VCaP (cell line): Measurements from ENCODE around the gene FAM107A.

ENCODE experiments used
- H3K27ac ChIP-seq: fragments of 450-650 bp; 2 replicates; pipeline ENCODE4 v1.5.1; 2017
- CTCF ChIP-seq: fragments of 450-650 bp; conservative IDR thresholded peaks from 2 replicates; pipeline ENCODE4 v1.5.1; 2017; ENCODE audit warnings: mild to moderate bottlenecking, moderate library complexity

The FAM107A gene

GRCh38 chr3:58551636-58552180 is 25.5 kb downstream of the FAM107A start:
- TF ChIP-seq CTCF: no peak
- H3K27ac ChIP-seq: no peak overlapping the region

GRCh38 chr3:58544541-58544940 is 32.6 kb downstream of the FAM107A start:
- no peak overlapping the region for H3K27ac ChIP-seq
- TF ChIP-seq CTCF: no peak

GRCh38 chr3:58540176-58540858 is 36.9 kb downstream of the FAM107A start:
- H3K27ac ChIP-seq: no peak overlapping the region
- TF ChIP-seq CTCF: no peak

GRCh38 chr3:58539626-58540025 is 37.6 kb downstream of the FAM107A start:
- TF ChIP-seq CTCF: no peak
- H3K27ac ChIP-seq: 0 out of 2 replicates have a peak overlapping the region, but pooled peaks have one; percentile 7

- TF ChIP-seq CTCF: no peak
- peak overlapping the region; percentile 95 for H3K27ac ChIP-seq
Measured at GRCh38 chr3:58537412-58538301, 39.5 kb downstream of the FAM107A start.

GRCh38 chr3:58536501-58537411 is 40.4 kb downstream of the FAM107A start, which contains the start of gene ACOX2:
ACOX2 (minus strand) TSS chr3:58537190; CDS start chr3:58535106, 2,084 bp downstream.
- no peak for TF ChIP-seq CTCF
- H3K27ac ChIP-seq: peak within 1 kb of the TSS; percentile 95
